Activated CD4-positive, CD25-positive, alpha-beta regulatory T cell treated with anti-CD3 and anti-CD28 coated beads, Interleukin-2, amount 50 U/mL, for 16 hours (primary cell): ENCODE measurements around the gene SLC23A1.
A peak's percentile ranks its signal among the peaks of the same experiment; 100 is the strongest.
"Not testable (repeated sequence)": the region's sequence is repeated elsewhere in the genome, so short reads cannot be mapped to it uniquely, and the experiment has no call there.

Experiments
- DNase-seq: peaks from one replicate; pipeline ENCODE4 v3.0.0-alpha.2; 2020; ENCODE audit warnings: low read depth, low spot score

SLC23A1 gene

GRCh38 chr5:139383275-139383992 is at the start of gene SLC23A1:
Gene SLC23A1 (minus strand): TSS chr5:139383297. CDS start chr5:139383253, 44 bp downstream.
- DNase-seq = no peak

DNA sequence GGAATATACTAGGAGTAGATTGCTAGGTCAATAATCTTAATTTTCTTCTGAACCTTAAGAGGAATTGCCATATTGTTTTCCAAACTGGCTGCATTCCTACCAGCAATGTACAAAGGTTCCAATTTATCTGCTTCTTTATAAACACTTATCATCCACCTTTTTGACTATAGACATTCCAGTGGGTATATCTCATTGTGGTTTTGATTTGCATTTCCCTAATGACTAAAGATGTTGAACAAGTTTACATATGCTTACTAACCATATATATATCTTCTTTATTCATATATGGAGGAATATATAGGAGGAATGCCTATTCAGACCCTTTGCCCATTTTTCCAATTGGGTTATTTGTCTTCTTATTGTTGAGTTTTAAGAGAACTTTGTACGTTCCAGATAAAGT is 48.6 kb upstream of the SLC23A1 start:
- DNase-seq = no peak

- DNase-seq = no peak
Measured at GRCh38 chr5:139430015-139430414, 46.9 kb upstream of the SLC23A1 start.

DNA sequence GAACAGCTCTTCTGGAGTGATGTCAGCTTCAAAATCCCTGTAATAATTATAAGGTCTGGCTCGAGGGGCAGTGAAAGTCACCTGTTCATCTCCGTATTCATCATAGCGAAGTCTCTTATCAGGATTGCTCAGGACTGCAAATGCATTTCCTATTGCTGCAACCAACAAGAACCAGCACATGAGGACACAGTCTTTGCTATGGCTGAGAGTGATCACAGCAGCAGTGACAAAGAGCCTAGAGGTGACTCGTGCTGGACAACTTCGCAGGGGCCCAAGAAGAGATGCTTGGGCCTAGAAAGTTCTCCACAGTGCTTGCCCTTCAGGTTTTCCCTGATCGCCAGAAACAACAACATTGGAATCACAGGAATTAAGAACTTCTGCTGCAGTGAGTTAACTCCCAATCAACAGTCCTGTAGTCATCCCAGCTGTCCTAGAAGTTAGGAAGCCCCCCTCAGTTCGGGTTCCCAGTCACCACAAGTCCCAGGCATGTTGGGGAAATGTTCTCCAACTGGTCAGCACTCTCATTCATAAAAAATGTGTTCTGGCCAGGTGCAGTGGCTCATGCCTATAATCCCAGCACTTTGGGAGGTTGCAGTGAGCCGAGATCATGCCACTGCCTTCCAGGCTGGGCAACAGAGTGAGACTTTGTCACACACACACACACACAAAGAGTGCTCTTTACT is 43.2 kb upstream of the SLC23A1 start:
- no peak for DNase-seq

- DNase-seq = no peak
Measured at GRCh38 chr5:139425497-139425896, 42.4 kb upstream of the SLC23A1 start.

DNA sequence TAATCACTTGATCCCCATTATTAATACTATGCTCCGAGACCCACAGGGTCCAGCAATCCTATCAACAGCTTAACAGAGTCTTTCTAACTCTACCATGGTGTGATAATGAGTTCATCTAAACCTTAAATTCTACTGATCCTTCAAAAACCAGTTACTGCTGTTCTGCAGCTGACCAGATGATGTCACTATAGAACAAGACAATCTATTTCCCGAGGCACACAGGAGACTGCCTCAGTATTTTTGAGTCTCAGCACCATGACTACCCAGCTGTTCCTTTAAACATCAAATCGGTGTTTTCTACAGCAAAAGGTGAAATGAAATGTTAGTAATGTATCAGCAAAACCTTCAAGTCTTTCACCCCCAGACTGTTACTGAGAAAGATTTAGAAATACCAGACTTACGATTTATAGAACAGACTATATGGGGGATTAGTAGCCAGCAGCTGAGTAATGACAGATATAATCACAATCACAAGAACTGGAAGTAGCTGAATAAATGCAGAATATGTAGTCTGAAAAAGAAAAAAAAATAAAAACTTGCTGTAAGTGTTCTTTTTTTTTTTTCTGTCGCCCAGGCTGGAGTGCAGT is 39.3 kb upstream of the SLC23A1 start:
- peak; percentile 44 for DNase-seq

DNA sequence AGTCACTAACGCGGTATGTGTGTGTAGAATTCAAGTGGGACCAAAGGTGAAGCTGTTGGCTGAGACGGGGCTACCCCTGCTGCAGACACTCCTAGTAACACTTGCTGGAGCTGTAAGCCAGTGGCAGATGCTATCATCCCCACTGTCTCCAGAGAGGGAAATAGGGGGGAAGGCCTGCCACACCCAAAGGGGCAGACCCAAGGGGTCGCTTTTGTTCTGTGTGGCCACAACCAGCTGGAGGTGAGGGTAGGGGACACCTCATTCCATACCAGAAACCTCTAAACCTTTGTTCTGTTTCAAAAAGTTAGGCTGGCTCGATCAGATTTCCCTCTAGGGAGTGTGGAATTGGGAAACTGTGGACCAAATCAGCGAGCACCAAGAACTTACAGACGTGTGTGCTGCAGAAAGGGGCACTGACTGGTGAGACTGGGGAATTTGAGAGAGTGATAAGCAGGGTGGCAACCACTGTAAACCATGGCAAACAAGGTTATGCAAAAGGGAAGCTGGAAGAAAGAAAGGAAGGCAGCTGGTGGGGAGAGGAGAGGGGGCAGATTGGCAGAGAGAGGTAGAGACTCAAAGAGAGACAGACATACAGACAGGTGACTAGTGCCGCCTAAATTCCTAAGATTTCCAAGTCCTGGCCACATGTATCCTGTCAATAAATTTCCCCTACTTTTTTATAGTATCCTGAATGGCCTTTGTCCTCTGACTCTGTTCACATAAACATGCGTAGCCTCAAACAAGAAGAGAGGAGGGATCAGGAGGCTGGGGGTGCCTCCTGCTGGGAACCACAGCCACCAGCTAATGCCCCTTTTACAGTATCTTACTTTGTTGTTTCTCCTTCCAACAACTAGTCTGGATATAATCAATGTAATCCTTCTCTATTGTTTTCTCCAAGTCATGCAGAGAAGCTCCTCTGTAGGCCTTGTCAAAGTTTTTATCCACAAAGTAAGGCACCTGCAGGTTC is 36.4 kb upstream of the SLC23A1 start:
- no peak for DNase-seq

DNA sequence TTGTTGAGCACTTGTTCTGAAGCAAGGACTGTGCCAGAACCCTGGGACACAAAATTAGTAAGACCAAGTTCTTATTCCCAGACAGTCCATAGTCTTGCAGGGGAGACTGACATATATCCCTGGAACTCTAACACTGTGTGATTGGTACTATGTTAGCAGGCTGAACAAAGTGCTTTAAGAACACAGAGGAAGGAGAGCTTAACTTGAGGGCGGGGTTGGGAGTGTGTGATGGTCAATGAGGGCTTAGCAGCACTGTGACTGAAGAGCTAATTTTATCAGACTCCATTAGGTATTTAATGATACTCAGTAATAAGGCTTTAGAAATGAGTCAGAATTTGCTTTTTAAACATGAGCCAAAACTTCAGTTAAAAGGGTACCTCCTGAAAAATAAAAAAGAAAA is 35.7 kb upstream of the SLC23A1 start:
- no peak for DNase-seq

DNA sequence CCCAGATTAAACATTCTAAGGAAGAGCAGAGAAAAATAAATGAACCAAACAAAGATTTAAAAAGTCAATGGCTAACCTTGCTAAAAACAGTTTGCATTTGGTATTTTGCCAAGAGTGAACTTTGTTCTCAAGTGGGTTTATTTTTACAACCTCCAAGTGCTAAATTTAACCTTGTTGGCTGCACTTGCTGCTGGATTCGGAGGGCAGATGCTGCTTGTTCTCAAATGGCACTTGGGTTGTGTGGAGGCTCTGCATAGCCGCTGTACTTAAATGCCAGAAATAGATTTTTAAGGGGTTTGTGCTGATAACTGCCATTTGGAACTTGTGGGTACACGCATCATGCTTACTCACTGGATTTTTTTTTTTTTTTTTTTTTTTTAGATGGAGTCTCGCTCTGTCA is 34.1 kb upstream of the SLC23A1 start:
- no peak for DNase-seq

GRCh38 chr5:139416651-139417050 is 33.6 kb upstream of the SLC23A1 start:
- DNase-seq = no peak

GRCh38 chr5:139415869-139416268 is 32.8 kb upstream of the SLC23A1 start:
- no peak for DNase-seq

DNA sequence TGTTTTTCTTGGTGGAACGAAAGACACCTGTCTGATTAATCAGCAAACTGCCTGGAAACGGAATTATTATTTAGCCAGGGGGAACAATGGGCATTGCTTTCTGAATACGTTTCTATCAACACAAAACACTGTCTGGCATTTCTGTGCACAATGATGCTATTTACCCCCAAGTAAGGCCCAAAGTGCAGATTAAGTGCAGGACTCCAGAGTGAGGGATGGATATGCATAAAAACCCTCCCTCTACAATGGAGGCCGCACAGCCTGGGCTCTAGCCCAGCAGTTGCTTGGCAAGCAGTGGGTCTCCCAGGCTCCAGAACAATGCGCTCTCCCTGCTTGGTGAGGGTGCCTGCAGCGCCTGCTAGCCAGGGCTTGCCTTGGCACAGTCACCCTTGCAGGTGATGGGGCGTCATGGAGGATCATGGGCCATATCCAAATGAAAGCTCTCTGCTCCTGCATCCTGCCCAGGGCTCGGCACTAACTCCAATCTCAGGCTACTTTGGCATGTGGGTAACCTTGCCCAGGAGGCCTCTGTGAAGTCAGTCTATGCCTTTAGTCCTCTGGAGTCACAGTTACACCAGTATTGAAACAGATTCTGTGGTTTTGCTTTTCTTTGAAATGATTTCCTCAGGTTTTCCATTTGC is 32.2 kb upstream of the SLC23A1 start:
- no peak for DNase-seq

DNA sequence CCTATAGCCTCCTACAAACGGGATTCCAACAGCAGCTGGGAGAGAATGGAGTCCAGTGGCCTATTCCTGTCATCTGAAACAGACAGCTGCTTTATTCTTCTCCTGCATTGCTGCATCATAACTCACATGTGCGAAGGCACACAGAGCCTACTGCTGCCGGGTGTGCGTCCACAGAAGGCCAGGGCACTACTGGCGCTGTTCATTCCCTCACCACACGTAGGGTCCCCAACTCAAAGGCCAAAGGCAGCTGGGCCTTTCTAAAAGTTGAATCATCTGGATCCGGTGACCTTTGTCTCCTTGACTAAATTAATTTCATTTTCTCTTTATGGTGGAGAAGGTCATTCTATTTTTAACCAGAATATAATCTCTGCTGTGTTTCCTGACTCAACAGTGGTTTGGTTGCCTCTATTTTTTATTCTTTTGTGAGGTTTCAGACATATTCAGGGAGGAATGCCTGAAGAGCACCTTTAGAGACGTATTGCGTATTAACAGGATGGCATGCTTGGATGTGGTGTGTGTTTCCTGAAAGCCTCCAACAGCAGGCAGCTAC is 31.6 kb upstream of the SLC23A1 start:
- no peak for DNase-seq

DNA sequence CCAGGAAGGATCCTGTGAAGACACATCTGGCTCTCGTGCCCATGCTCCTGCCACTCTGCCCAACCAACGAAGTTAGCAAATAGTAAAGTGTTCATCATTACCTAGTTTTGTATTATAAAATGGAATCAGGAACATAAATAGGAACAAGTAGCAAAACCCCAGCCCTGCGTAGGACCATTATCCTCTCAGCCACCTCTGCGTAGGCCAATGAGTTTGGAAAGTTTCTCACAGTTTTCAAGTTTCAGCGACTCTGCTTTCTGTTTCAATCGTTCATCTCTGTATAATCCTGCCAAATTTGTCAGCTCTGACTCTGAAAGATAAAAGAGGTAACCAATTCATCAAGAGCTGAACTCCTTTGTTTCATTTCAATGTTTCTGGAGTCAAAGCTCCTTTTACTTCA is 30.9 kb upstream of the SLC23A1 start:
- DNase-seq = no peak

DNA sequence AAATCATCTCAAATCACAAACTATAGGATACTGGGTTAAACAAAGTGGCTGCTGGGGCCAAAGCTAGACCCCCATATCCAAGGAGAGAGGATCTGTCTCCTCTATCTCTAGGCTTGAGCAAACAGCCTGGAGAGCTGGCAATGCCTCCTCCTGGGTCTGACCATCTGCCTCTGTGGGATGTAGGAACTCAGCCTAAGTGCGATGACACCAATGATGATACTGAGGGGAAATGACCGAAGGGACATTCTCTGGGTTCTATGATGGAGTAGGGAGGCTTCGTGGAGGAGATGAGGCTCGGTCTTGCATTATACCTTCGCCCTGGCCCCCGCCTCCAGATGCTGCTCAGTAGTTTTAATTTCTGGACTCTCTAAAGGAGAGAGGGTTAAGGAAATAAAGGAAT is 30.1 kb upstream of the SLC23A1 start:
- no peak for DNase-seq

- DNase-seq = no peak
Measured at GRCh38 chr5:139410993-139411828, 28.1 kb upstream of the SLC23A1 start.

GRCh38 chr5:139410121-139410992 is 27.3 kb upstream of the SLC23A1 start:
- DNase-seq = no peak

GRCh38 chr5:139409116-139409515 is 26.0 kb upstream of the SLC23A1 start:
- DNase-seq = not testable (repeated sequence)

DNA sequence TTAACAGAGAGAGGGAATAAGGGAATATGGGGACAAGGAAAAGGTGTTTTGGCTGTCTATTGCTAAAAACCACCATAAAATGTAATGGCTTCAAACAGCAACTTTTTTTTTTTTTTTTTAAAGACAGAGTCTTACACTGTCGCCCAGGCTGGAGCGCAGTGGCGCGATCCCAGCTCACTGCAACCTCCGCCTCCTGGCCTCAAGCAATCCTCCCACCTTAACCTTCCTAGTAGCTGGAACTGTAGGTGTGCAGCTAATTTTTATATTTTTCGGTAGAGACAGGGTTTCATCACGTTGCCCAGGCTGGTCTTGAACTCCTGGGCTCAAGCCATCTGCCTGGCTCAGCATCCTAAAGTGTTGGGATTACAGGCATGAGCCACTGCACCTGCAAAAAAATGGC is 25.1 kb upstream of the SLC23A1 start:
- no peak for DNase-seq
